GM21737 (cell line): ENCODE results near the gene ANGPTL2.

Experiments
- ATAC-seq: cut with Tn5 transposase; IDR thresholded peaks from one replicate; pipeline ENCODE4 v1.9.1; 2021; ENCODE audit warnings: mild to moderate bottlenecking, moderate library complexity; ENCODE audit not compliant: unreplicated experiment

The ANGPTL2 gene

GRCh38 chr9:127137640-127138360 lies 15.4 kb upstream of the ANGPTL2 start:
- no peak for ATAC-seq

GRCh38 chr9:127136880-127137639 lies 14.6 kb upstream of the ANGPTL2 start:
- no peak for ATAC-seq

GRCh38 chr9:127136081-127136879 lies 13.8 kb upstream of the ANGPTL2 start:
- no peak for ATAC-seq

- no peak for ATAC-seq
Measured at GRCh38 chr9:127135056-127135745, 12.8 kb upstream of the ANGPTL2 start.

GRCh38 chr9:127133739-127134167 lies 11.3 kb upstream of the ANGPTL2 start:
- ATAC-seq: no peak

GRCh38 chr9:127132921-127133647 lies 10.6 kb upstream of the ANGPTL2 start:
- no peak for ATAC-seq

GRCh38 chr9:127132375-127132774 lies 9.9 kb upstream of the ANGPTL2 start:
- ATAC-seq: no peak

GRCh38 chr9:127131871-127132270 lies 9.4 kb upstream of the ANGPTL2 start:
- no peak for ATAC-seq

- no peak for ATAC-seq
Measured at GRCh38 chr9:127130661-127131538, 8.5 kb upstream of the ANGPTL2 start.

- no peak for ATAC-seq
Measured at GRCh38 chr9:127130235-127130634, 7.8 kb upstream of the ANGPTL2 start.

- no peak for ATAC-seq
Measured at GRCh38 chr9:127129718-127130085, 7.3 kb upstream of the ANGPTL2 start.

GRCh38 chr9:127129073-127129717 lies 6.8 kb upstream of the ANGPTL2 start:
- no peak for ATAC-seq

GRCh38 chr9:127128341-127129072 lies 6.1 kb upstream of the ANGPTL2 start:
- no peak for ATAC-seq

GRCh38 chr9:127126971-127127370 lies 4.5 kb upstream of the ANGPTL2 start:
- no peak for ATAC-seq

- ATAC-seq: no peak
Measured at GRCh38 chr9:127124792-127125191, 2.4 kb upstream of the ANGPTL2 start.

GRCh38 chr9:127124111-127124531 lies 1.7 kb upstream of the ANGPTL2 start:
- no peak for ATAC-seq

GRCh38 chr9:127123064-127123890 lies 842 bp upstream of the ANGPTL2 start:
- ATAC-seq: no peak
